Urinary bladder (tissue), 4 donors: Measurements from ENCODE around the gene NAV2. TPM values are rescaled to one million over a fixed set of nuclear protein-coding genes. Genes with fewer than 3 reads are reported as not detected.

ENCODE experiments used
- DNase-seq: peaks from one replicate; pipeline ENCODE4 v3.0.0-alpha.2; 2015; ENCODE audit errors: extremely low spot score
- H3K27ac ChIP-seq: one replicate; pipeline ENCODE4 v1.5.1; 2013; ENCODE audit warnings: low read depth, mild to moderate bottlenecking, moderate library complexity
- H3K36me3 ChIP-seq: one replicate; pipeline ENCODE4 v1.6.1; 2013; ENCODE audit warnings: mild to moderate bottlenecking, moderate library complexity; ENCODE audit not compliant: insufficient read depth
- H3K4me1 ChIP-seq: one replicate; pipeline ENCODE4 v1.6.1; 2013; ENCODE audit warnings: mild to moderate bottlenecking, moderate library complexity; ENCODE audit not compliant: insufficient read depth
- H3K4me3 ChIP-seq: one replicate; pipeline ENCODE4 v1.5.1; 2013; ENCODE audit warnings: low read depth, low read length
- WGBS: extraction: QIAGEN DNeasy Blood & Tissue Kit; methylation state at CpG from one replicate; pipeline ENCODE4 v1.1.7; 2013; 5-methylcytosine and 5-hydroxymethylcytosine counted together
- polyA plus RNA-seq: library from polyadenylated mRNA; stranded (reverse); fragments of 200-250 nt; gene quantifications from one replicate; pipeline ENCODE4 v1.2.3, GENCODE V29; 2013
- total RNA-seq: library from RNA; depleted of rRNA; stranded (reverse); fragments of >200 nt; gene quantifications from one replicate; pipeline ENCODE4 v1.2.3, GENCODE V29; 2014
- donor health status: healthy with polysubstance abuse.
- donor health status: healthy.

NAV2 gene
- total and polyA plus RNA-seq, 2 donors = 7.8 to 10.6 TPM

- no peak overlapping the region for H3K4me3 ChIP-seq
- no peaks in the 10 kb centered on the region for H3K36me3 ChIP-seq
- WGBS = 98% methylated on average over 4 of the region's 4 CpGs
- no peak overlapping the region for H3K27ac ChIP-seq
- H3K4me1 ChIP-seq = no peaks in the 10 kb centered on the region
- DNase-seq = no peak
Observed at GRCh38 chr11:19826606-19827005, 114.0 kb downstream of the NAV2 start.

- DNase-seq = no peak
- 50% methylated on average over 12 of the region's 12 CpGs for WGBS
- no peaks in the 10 kb centered on the region for H3K4me1 ChIP-seq
Observed at GRCh38 chr11:19827399-19828135, 114.9 kb downstream of the NAV2 start.

DNA sequence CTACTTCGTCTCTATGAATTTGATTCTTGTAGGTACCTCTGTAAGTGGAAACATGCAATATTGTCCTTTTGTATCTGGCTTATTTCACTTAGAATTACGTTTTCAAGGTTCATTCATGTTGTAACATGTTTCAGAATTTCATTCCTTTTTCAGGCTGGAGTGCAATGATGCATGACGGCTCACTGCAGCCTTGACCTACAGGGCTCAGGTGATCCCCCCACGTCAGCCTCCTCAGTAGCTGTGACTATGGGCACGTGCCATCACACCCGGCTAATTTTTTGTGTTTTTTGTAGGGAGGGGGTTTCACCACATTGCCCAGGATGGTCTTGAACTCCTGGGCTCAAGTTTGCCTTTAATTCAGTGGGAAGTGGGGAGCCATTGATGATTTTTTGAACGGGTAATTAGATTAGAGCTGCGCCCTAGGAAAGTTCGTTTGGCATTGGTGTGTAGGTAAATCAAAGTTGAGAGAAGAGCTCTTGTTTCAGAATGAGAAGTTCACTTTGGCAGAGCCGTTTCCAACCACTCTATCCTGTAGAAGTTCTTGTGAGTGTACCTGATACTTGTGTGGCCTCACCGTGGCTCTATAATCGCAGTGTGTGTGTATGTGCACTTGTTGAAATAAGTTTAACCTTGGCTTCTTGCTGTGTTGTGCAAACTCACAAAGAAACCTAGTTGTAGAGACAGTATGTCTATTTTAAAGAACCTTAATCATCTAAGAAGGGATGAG lies 115.9 kb downstream of the NAV2 start:
- no peaks in the 10 kb centered on the region for H3K4me1 ChIP-seq
- no peak for DNase-seq
- 88% methylated on average over 12 of the region's 12 CpGs for WGBS
- H3K36me3 ChIP-seq = no peaks in the 10 kb centered on the region
- H3K4me3 ChIP-seq = no peak overlapping the region
- H3K27ac ChIP-seq = no peak overlapping the region

More at GRCh38 chr11:19827399-19828135, 114.9 kb downstream of the NAV2 start:
- no peak overlapping the region for H3K27ac ChIP-seq
- no peak overlapping the region for H3K4me3 ChIP-seq
- no peaks in the 10 kb centered on the region for H3K36me3 ChIP-seq

DNA sequence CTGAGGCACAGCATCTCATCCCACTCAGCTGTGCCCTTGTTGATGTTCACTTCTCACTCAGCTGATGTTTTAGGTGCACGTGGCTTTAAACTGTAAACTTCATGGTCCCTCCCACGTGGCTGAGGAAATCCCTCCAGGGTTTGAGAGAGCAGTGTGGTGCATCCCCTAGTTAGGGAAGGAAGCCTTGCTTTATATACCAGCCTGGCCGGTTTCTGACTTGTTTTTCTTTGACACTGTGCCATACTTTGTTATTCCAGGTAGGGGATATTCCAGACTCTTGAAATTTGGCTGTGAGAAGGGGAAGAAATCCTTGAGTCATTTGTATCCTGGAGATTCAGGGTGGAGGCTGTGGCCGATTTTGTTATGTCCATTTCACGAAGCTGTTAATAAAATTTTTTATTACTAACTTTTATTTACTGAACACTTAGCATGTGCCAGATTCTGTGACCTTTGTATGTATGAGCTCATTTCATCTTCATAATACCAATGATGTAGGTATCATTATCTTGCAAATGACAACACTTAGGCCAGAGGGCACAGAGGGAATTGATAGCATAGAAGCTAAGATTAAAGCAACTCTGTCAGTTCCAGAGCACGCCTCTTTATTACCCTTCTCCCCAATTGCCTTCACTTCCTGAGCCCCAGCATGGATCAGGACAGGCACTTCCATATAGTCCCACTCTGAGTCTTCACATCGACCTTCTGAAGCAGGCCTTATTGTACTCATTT lies 116.6 kb downstream of the NAV2 start:
- no peak for DNase-seq
- 29% methylated on average over 7 of the region's 7 CpGs for WGBS
- H3K27ac ChIP-seq = no peak overlapping the region

GRCh38 chr11:19832086-19832750 lies 119.6 kb downstream of the NAV2 start:
- H3K36me3 ChIP-seq = no peaks in the 10 kb centered on the region
- H3K4me3 ChIP-seq = no peak overlapping the region
- DNase-seq = no peak
- no peaks in the 10 kb centered on the region for H3K4me1 ChIP-seq
- H3K27ac ChIP-seq = no peak overlapping the region
- WGBS = 92% methylated on average over 12 of the region's 12 CpGs

More for the DNA sequence above, 116.6 kb downstream of the NAV2 start:
- no peaks in the 10 kb centered on the region for H3K4me1 ChIP-seq
- H3K36me3 ChIP-seq = no peaks in the 10 kb centered on the region
- H3K4me3 ChIP-seq = no peak overlapping the region

GRCh38 chr11:19832901-19833300 lies 120.3 kb downstream of the NAV2 start:
- 80% methylated on average over 3 of the region's 3 CpGs for WGBS
- no peak for DNase-seq
- H3K36me3 ChIP-seq = no peaks in the 10 kb centered on the region
- no peaks in the 10 kb centered on the region for H3K4me1 ChIP-seq
- H3K4me3 ChIP-seq = no peak overlapping the region
- H3K27ac ChIP-seq = no peak overlapping the region

DNA sequence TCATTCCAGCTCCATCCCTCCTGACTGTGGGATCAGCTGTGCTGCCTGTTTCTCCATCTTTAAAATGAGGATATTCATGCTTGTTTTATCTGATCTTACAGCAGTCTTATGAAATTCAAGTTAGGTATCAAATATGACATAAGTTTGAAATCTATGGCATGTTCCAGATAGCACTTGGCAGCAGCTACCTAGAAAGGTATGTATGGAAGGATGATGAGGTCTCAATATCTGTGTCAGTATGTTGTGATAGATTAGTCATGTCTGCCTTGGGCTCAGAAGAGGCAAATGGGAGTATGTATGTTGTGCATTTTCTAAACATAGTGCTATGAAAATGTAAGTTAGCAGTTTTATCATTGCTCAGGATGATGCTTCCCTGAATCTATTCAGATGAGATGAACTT lies 122.1 kb downstream of the NAV2 start:
- Histone ChIP-seq H3K27ac (no peak overlapping the region), H3K36me3 (no peaks in the 10 kb centered on the region), H3K4me3 (no peak overlapping the region), H3K4me1 (no peaks in the 10 kb centered on the region)
- no peak for DNase-seq

- WGBS = 93% methylated on average over 2 of the region's 2 CpGs
- Histone ChIP-seq H3K4me1 (no peaks in the 10 kb centered on the region), H3K36me3 (no peaks in the 10 kb centered on the region), H3K4me3 (no peak overlapping the region), H3K27ac (no peak overlapping the region)
- no peak for DNase-seq
Observed at GRCh38 chr11:19836666-19837065, 124.0 kb downstream of the NAV2 start.

DNA sequence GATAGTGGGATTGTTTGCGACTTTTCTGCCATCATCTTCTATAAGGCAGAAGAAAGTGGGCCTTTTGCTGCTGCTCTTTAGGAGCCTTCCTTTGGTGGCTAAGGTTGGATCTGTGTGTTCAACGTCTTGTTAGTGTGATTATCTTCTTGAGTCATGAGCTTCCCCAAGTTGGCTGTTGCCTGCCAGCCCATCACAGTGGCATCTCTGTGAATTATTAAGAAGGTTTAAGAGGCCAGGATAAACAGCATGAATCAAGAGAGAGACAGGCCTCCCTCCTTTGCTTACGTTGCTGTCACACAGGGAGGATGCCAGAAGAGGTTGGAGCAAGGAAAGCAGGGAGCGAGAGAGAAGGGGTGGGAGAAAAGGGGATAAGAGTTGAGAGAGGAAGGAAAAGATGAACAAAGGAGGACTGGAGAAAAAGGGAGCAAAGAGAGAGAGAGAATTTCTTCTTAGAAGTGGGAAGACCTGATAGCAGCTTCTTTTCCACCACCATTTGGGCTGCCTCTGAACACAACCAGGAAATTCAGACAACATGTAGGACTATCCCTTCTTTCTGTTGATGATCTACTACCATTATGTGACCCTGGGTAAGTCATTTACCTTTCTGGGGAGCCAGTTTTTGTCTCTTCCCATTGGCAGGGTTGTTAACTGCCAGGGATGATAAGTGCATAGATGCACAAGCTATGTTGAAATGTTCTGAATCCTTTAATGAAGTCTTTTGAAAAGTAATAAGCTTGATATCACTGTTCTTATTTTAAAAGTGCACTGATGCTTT lies 126.5 kb downstream of the NAV2 start:
- H3K4me3 ChIP-seq = no peak overlapping the region
- 71% methylated on average over 4 of the region's 4 CpGs for WGBS
- H3K4me1 ChIP-seq = no peaks in the 10 kb centered on the region
- no peaks in the 10 kb centered on the region for H3K36me3 ChIP-seq
- no peak for DNase-seq
- H3K27ac ChIP-seq = no peak overlapping the region

DNA sequence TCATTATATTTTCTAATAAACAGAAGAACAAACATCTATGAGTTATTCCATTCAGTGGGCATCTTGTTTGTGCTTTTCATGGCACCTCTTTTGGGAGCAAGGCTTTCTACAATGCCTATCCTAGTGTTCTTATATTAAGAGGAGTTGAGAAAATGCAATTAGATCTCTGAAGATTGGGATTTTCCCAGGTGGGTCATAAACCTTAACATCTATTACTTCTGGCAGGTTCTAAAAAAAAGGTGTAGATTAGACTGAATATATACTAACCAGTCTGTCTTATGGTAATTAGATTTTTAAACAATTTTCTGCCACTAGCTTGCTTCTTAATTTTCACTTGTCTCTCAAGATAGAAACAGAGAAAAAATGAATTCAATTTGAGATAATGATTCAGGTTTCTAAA lies 128.3 kb downstream of the NAV2 start:
- no peak for DNase-seq
- Histone ChIP-seq H3K4me1 (no peaks in the 10 kb centered on the region), H3K27ac (no peak overlapping the region), H3K4me3 (no peak overlapping the region), H3K36me3 (no peaks in the 10 kb centered on the region)

DNA sequence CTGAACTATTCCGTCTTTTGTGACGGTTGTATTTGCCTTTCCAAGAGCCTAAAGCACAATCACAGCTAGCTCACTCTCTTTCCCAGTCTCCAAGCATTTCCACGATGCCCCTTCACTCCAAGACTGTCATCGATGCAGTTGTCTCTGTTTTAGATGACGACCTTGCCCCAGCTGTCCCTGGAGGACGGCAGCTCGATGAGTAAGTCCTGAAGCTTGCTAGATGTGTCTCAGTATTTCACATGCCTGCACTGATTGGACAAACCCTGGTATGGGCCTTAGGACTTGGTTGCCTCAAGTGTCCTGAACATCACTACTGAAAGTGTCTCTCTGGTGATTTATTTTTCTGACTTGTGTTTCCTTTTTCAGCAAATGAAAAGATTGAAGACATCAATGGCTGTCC lies 129.9 kb downstream of the NAV2 start:
- Histone ChIP-seq H3K36me3 (no peaks in the 10 kb centered on the region), H3K27ac (no peak overlapping the region), H3K4me3 (no peak overlapping the region), H3K4me1 (no peaks in the 10 kb centered on the region)
- DNase-seq = no peak
- 88% methylated on average over 7 of the region's 7 CpGs for WGBS

GRCh38 chr11:19843079-19843478 lies 130.4 kb downstream of the NAV2 start:
- H3K27ac ChIP-seq = no peak overlapping the region
- H3K4me3 ChIP-seq = no peak overlapping the region
- WGBS = 51% methylated on average over 2 of the region's 2 CpGs
- no peaks in the 10 kb centered on the region for H3K4me1 ChIP-seq
- H3K36me3 ChIP-seq = no peaks in the 10 kb centered on the region
- no peak for DNase-seq

GRCh38 chr11:19844012-19844411 lies 131.4 kb downstream of the NAV2 start:
- Histone ChIP-seq H3K4me1 (no peaks in the 10 kb centered on the region), H3K36me3 (no peaks in the 10 kb centered on the region), H3K27ac (no peak overlapping the region), H3K4me3 (no peak overlapping the region)
- DNase-seq = no peak
